GM19351 (cell line): ENCODE data around the gene TCF12.
A peak's percentile ranks its signal among the peaks of the same experiment; 100 is the strongest.
"Not testable (repeated sequence)": the region's sequence is repeated elsewhere in the genome, so short reads cannot be mapped to it uniquely, and the experiment has no call there.

Source experiments
- ATAC-seq: cut with Tn5 transposase; IDR thresholded peaks from one replicate; pipeline ENCODE4 v1.9.1; 2021; ENCODE audit warnings: mild to moderate bottlenecking, moderate library complexity; ENCODE audit not compliant: unreplicated experiment

Gene TCF12

GRCh38 chr15:57124036-57124435 lies 205.6 kb downstream of the TCF12 start:
- ATAC-seq, result no peak

GRCh38 chr15:57129064-57129463 lies 210.6 kb downstream of the TCF12 start:
- no peak for ATAC-seq

- no peak for ATAC-seq
These were observed 212.5 kb downstream of the TCF12 start for GRCh38 chr15:57130956-57131355.

GRCh38 chr15:57133127-57133968 lies 214.9 kb downstream of the TCF12 start:
- ATAC-seq, result no peak

DNA sequence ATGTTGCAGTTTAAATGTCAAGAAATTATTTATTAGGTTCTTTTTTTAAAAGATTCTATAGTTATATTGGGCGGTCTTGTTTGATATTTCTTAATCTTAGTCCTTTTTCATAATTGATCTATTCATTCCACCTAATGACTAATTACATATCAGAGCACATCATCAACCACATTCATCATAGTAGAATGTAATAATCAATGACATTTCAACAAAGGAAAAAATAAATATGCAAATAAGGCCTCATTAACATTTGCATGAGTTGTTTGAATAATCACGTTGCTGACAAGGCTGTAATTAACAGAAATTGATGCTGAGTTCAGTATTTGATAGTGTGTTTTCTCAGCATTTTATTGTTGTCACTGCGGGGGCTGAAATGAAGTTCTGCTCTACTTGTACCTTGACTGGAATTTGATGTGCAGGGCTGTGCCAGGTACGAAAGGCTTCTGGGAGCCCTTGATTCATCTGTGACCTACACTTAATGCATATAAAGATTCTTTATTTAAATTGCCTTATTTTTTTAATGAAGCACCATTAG lies 215.7 kb downstream of the TCF12 start:
- ATAC-seq, result no peak

GRCh38 chr15:57134851-57135250 lies 216.4 kb downstream of the TCF12 start:
- no peak for ATAC-seq

GRCh38 chr15:57135800-57136199 lies 217.4 kb downstream of the TCF12 start:
- no peak for ATAC-seq

GRCh38 chr15:57138349-57138788 lies 219.9 kb downstream of the TCF12 start:
- ATAC-seq, result no peak

DNA sequence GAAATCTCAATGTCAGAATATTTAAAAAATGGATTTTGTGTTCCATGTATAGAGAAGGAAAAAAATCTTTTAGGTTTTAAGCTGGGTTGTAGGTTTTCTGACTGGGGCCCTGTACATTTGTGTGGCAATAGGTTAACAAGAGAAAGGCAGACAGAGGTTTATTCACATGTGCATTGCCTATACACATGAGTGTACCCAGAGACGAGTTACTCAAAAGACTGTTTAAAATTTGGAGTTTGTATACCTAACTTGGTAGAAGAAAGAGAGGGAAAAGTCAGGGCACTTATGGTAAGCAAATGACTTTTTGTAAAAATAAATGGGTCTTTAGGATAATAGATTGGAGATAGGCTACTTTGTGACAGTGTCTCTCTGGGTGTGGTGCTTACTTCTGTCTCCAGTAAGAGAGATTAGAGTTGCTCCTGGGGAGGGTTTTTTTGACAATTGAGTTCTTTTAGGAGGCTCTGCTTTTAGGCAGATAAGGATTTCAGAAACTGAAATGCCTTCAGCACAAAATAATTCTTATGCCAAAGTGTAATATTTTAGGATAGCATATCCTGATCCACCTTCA lies 225.2 kb downstream of the TCF12 start:
- ATAC-seq, result no peak

- ATAC-seq, result no peak
These were observed 226.0 kb downstream of the TCF12 start for GRCh38 chr15:57144448-57144847.

DNA sequence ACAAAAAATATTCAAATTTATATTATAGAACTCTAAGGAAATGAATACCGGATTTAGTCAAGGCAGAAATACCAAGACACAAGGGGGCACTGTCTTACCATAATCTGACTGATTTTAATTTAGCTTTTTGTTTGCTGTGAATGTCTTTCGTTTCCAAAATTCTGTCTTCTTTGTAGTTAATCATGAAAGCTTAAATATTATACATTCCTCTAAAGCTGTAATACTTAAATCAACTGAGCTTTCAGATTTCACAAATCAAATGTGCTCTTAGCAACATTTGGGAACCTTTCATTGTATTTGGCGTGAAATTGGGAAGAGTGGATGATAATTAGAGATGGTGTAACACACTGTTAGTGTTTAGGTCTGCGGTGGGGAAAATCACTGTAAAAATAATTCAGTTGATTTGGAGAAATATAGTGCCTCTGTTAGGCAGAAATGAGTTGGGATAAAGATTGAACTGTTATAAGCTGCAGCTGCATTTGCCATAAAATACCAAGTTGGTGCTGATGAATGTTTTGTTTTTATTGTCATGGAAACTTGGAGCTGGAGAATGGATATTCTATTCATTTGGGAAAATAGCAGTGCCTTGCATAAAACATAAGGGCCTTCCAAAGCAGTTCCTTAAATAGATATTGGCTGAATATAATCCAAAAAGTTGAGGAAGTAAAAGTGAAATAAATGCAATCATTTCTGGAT lies 228.2 kb downstream of the TCF12 start:
- no peak for ATAC-seq

- no peak for ATAC-seq
These were observed 229.2 kb downstream of the TCF12 start for GRCh38 chr15:57147621-57148020.

DNA sequence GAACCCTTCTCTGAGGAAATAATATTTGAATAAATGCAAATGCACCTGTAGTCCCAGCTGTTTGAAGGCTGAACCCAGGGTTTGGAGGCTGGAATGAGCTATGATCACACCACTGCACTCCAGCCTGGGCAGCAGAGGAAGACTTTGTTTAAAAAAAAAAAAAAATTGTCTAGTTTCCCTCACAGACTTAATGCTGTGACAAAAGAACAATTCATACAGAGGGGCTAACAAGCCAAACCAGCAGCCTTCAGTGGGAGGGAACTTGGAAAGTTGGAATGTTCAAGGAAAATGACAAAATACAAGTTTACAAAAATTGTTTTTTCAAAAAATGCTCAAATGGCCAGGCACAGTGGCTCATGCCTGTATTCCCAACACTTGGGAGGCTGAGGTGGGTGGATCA lies 229.8 kb downstream of the TCF12 start:
- no peak for ATAC-seq

GRCh38 chr15:57149196-57149595 lies 230.8 kb downstream of the TCF12 start:
- no peak for ATAC-seq

DNA sequence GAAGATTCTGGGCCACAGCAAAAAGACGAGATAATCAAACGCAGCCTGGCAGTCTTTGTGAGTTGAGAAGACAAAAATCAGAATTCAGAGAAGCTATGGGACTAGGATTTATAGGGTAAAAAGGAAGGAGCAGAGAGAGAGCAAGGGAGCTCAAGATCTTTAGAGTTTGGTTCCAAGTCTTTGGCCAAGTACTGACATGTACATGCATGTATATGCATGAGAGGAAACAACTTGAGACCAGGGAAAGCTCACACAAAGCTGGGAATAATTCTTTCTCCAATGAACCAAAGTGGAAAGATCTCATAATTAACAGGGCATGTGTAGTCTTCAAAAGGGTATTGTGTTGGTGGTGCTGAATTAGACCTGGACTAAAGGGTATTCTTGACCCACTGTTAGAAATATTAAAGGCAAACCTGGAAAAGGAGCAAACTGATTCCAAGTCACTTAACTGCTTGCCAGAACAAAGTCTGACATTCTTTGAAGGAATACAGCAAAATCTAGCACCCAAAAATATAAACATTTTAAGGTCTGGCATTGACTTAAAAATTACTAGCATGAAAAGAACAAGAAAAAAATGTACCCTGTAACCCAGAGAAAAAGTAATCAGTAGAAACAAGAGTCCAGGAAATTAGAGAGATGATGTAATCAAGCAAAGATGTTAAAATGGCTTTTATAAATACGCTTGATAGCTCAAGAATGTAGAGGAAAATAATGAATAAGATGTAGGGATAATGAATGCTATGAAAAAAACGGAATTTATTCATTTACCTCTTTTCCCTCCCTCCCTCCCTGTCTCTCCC lies 231.8 kb downstream of the TCF12 start:
- ATAC-seq, result no peak

DNA sequence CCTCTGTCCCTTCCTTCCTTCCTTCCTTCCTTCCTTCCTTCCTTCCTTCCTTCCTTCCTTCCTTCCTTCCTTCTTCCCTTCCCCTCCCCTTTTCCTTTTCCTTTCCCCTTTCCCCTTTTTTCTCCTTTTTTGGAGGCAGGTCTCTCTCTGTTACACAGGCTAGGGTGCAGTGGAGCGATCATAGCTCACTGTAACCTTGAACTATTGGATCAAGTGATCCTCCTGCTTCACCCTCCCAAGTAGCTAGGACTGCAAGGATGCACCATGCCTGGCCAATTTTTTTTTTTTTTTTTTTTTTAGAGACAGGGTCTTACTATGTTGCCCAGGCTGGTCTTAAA lies 232.4 kb downstream of the TCF12 start:
- ATAC-seq, result not testable (repeated sequence)

- no peak for ATAC-seq
These were observed 233.7 kb downstream of the TCF12 start for GRCh38 chr15:57152133-57152532.

DNA sequence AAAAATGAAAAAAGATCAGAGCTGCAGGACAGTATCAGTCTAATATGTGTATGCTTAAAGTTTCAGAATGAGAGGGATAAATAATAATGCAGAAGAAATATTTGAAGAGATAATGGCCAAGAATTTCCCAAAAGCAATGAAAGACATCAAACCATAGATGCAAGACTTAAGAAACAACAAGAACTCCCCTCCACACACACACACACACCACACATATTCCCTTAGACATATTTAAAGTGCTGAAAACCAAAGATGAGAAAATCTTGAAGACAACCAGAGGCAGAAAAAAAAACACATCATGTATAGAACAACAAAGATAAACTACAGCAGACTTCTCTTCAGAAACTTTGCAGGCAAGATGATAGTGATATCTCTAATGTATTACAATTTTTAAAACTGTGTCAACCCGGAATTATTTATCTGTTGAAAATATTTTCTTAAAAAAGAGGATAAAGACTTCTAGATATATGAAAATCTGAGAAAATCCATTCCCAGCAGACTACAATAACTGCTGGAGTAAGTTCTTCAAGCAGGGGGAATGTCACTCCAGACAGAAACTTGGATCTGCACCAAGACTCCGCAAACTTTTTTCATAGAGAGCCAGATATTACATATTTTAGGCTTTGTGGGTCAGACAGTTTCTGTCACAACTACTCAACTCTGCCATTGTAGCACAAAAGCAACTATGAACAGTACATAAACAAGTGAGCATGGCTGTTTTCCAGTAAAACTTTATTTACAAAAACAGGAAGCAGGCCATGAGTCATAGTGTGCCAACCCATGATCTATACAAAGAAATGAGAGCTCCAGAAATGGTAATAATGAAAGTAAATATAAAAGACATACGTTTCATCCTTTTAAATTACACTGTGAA lies 234.5 kb downstream of the TCF12 start:
- peak; percentile 59 for ATAC-seq

- ATAC-seq, result no peak
These were observed 237.9 kb downstream of the TCF12 start for GRCh38 chr15:57156210-57156884.
